Skin epidermis (tissue), 12 donors: ENCODE data around the gene CACUL1.

Experiments used
- H3K27ac ChIP-seq, 21 experiments: fragments of 200-600 bp; sonication (generic) in 11 of 21; one replicate each; pipeline ENCODE4 v1.5.0; 2020; ENCODE audit warnings: mild to moderate bottlenecking in 3 of 21, inconsistent platforms in 2 of 21, moderate library complexity in 2 of 21
- H3K4me3 ChIP-seq, 7 experiments: fragments of 200-600 bp; sonication (generic) in 2 of 7; one replicate each; pipeline ENCODE4 v1.5.0; 2020; ENCODE audit warnings: inconsistent platforms in 2 of 7, mild to moderate bottlenecking in 2 of 7, moderate library complexity in 1 of 7

Gene CACUL1

DNA sequence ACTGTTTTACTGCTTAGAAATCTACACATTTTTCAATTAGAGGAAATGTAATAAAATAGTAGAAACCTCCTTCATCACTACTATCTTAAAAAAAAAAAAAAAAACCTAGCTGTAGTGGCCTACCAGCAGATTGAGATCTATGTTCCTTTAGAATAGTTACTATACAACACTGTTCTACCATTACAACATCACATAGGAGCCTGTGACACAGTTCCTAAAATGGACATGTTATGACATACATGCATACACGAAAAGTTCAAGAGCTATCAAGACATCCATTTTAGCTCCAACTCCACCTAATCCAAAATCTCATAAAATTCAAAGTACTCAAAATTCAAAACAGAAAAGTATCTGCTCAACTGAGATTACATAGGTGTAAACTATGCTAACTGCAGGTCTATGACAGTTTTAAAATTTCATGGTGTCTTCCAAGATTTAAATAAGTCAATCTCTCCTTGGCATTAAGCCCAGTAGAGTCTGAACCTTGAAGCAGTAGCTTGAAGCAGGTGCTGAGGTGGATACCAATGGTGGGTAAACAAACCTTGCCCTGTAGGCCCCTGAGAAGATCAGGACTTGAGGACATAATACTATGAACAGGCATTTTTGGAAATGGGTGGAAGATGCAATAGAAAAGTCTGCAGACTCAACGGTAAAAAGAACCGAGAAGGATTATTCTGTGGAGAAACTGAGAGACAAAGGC, 17.0 kb downstream of the CACUL1 start:
- Histone ChIP-seq H3K4me3 (no peak overlapping the region), H3K27ac (no peak overlapping the region)

DNA sequence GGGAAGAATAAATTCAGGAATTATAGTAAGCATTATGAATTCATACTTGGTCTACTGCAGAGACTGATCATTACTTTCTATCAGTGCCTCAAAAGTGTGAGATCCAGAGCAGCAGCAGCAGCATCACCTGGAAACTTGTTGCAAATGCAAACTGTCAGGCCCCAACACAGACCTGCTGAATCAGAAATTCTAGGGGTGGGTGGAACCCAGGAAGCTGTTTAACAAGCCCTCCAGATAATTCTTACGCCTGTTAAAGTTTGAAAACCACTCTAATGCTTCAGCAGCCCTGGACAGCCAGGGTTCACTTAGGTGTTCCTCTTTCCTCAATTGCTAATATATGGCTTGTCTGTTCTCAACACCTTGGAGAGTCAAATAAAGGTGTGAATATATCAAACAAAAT, 19.5 kb downstream of the CACUL1 start:
- Histone ChIP-seq H3K4me3 (no peak overlapping the region), H3K27ac (no peak overlapping the region)

DNA sequence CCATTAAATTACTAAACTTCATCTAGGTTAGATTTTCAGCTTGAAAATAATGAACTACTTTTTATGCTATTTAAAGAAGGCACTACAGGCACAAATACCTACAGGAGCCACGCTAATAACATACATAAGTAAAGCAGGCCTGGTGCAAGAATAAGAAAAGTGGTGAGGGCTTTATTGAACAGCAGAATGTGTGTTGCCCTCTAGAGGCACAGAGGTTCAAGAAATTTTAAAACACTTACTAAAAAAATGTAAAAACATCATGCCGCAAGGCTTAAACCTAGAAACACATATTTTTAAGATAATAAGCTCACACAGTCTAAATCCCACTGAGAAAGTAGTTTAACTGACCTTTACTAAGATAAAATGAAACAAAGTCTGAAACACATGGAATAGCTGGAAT, 20.3 kb downstream of the CACUL1 start:
- Histone ChIP-seq H3K27ac (no peak overlapping the region), H3K4me3 (no peak overlapping the region)

DNA sequence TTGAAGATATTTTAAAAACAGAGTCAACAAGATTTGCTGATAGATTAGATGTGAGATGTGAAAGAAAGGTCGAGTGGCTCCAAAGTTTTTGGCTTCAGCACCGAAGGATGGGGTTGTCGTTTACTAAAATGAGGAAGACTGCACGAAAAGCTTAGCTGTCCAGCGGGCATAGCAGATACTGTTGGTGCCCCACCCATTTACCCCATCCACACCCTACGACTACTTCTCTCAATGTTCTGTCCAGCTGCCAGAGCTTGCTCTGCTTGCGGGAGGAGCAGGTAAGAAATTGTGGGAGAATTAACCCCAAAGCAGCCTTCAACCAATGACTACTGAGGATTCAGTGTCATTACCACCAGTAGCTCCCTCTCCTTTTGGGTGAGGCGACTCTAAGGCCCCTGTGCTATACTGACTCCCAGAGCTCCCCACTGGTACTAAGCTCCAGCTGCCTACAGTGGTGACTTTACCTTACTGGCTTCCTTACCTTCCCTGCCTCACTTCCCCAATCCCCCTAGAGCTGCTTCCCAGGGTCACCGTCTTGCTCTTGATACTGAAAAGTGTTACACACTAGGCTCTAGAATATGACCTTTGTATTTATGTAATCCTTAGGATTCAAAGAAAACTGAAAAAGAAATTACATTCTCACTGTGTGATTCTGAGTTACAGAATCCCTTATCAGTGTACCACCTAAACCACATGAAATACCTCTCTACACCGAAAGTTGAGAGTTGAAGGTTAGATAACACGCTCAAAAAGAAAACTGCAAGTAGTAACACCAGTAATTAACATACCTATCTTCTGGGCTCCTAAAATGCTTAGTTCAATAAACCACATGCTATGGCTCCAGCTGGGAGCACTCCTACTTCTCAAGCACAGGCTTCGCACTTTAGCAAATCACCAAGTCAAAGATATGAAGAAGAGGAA, 22.3 kb downstream of the CACUL1 start:
- H3K4me3 ChIP-seq = no peak overlapping the region
- peak overlapping the region in 1 of 21 experiments; percentile 4 for H3K27ac ChIP-seq

DNA sequence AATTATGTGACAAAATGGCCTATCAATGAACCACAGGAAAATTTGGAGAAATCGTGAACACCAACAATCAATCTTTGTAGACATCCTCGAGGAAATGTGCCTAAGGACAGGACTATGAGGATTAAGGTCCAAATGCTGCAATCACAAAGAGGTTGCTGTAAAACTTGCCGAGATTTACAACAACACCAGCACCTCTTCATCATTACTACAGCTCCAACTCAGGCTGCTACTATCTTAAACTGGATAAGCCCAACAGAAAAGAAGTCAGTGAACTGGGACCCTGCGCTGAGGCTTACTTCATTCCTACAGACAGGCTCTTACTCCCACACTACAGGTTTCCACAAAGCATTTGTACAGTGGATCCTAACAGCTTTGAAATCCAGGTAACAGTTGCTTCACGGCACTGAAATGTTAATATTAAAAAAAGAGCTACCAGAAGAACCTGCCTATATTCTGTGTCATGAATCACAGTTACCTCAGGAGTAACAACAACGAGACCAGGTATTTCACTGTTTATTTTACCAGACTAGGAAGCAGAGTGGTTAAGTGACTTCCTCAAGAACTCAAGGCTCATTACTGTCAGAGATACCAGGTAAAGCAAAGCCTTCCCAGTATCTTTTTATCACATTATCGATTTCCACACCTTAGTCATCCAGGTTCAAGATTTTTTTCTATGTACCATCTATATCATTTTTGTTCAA, 23.9 kb downstream of the CACUL1 start:
- no peak overlapping the region for H3K4me3 ChIP-seq
- H3K27ac ChIP-seq = peak overlapping the region in 13 of 21 experiments; percentile 1 to 70 (median 37)

DNA sequence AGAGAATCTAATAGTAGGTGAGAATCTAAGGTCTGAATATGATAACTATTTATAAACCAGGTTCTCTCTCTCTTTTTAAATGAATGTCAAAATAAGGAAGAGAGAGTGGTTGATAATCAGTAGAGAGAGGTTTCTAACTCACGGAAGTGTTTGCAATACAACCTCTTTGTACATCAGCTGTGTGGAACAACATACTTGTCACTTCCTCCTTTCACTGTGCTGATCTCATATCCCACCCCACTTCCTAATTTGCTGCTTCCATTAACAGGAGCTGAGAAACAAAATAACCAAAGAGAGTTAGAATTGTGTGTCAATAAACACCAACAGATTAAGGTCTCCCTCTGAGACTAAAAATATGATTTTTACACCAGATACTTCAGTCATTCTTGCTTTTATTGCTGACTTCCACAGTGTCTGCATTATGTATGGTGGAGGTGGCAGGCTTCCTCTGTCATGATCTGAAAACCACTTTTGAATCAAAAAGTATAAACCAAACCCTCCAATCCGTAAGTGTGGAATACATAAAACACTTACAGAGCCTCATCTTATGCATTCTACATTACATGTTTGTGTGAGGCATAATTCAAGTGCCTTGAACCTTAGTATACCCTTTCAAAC, 25.0 kb downstream of the CACUL1 start:
- H3K27ac ChIP-seq = peak overlapping the region in 17 of 21 experiments; percentile 3 to 70 (median 47)
- H3K4me3 ChIP-seq = no peak overlapping the region

DNA sequence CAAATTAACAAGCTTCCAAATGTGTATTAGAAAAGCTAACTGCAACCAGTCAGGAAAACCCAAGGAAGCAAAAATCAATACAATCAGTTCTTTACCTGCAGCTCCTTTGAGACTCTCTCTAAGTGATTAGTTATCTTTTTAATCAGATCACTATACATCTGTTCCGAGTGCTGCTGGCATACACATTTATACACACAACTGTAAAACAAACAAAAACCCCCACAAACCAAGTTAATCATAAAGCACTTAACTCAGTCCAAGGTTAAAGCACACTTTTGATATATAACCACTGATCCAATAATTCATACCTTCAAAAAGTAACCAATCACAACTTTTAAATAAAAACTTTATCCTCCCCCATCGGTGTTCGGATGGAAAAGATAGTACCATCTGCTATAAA, 25.6 kb downstream of the CACUL1 start:
- Histone ChIP-seq H3K4me3 (no peak overlapping the region), H3K27ac (peak overlapping the region in 7 of 21 experiments; percentile 3 to 70 (median 44))

DNA sequence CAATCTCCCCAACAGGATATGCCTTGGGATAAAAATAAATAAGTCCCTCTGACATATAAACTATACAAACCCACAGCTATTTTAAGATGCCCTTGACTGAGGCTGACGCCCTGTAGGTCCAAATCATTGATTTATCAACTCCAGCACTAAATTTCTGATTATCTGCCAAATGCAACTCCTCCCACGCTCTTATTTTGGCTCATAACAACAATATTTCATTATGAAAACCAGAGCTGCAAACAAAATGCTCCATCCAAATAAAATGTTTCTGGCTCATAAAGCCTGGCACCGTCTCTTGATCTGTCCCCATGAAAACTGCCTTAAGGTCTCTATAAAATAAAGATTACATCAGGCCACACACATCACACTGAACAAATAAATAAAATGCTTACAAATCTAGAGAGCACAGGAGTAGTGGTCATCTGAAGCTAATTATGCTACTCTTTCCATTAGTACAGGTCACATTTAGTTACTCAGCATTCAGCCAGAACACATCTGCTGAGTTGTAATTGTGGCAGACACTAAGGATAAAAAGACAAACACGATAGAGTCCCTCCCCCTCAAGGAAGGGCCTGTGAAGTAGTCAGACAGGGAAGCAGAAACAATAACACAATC, 28.8 kb downstream of the CACUL1 start:
- peak overlapping the region in 1 of 21 experiments; percentile 15 for H3K27ac ChIP-seq
- H3K4me3 ChIP-seq = no peak overlapping the region

DNA sequence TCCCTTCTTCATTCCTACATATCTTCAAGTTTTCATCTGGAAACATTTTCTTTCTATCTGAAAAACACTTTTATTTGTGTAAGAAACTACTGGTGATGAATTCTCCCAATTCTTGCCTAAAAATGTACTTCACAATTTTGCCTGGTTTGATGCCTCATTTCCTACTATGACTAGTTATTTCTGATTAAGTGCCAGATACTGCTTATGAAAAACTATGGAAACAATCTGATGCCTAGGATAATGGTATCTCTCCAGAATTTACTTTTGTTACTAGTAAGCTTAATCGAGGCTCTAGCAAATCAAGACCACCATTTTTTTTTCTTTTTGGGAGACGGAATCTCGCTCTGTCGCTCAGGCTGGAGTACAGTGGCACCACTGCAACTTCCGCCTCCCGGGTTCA, 31.3 kb downstream of the CACUL1 start:
- H3K27ac ChIP-seq = no peak overlapping the region
- no peak overlapping the region for H3K4me3 ChIP-seq

DNA sequence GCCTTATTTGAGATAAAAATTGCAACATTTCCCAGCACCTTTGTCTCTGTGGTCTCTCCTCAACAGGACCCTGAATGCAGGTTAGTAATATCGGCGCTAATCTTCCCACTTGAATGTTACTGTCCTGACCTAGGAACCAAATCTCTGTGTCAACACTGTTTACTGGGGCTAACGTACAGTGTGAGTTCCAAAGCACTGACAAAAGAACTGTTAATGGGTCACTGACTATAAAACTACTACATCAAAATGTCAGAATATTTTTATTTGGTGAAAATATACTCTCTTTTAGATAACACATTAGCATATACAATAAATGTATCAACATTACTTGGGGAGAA, 33.3 kb downstream of the CACUL1 start:
- no peak overlapping the region for H3K4me3 ChIP-seq
- no peak overlapping the region for H3K27ac ChIP-seq

DNA sequence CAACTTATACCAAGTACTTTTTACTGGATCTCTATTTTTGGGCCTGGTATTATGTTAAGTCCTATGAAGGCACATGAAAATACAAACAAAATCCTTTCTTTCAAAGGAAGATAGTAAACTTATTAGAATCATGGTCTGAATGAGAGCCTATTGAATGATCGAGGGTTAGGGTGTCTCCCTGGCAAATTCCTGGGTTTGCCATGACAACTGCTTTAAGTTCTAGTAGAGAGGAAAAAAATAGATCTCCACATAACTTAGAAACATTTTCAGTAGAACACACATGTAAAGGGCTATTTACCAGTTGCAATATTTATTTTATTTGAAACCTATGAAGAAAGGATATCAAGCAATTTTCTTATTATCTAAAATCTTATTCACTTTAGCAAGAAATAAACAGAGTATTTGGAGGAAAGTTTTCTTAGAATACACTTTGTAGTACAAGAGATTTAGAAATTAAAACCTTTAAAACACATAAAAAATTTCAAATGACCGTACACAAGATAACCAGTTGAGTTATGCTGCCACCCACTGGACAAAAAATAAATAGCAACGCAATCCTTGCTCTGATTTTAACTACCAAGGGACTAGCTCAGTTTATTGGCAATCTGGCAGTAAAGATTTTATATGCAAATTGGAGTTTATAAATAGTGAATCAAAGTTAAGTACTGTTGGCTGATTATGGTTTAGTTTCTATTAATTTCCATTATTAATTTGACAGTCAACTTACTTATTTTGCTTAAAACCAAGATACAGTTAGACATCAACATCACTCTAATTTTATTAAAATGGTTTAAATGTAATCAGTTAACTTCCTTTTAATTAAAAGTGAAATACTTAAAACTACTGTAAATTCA, 33.9 kb downstream of the CACUL1 start:
- H3K27ac ChIP-seq = no peak overlapping the region
- H3K4me3 ChIP-seq = no peak overlapping the region

DNA sequence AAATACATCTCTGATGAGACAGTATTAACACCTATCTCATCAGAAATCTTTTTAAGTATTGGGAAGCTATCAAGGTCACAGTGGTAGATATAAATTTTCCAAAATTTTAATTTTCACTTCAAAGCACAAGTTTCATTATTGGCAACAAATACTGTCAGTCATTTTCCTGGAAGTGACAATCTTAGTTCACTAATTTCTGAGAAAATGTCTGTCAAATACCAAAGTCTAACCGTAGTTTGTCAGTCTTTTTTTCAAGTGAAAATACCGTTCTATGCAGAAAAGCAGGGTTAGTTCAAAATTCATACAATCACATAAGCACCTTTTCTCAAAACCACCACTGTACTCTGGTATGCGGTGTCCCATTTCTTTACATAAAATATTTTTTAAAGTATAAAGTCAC, 40.4 kb downstream of the CACUL1 start:
- Histone ChIP-seq H3K4me3 (no peak overlapping the region), H3K27ac (no peak overlapping the region)

DNA sequence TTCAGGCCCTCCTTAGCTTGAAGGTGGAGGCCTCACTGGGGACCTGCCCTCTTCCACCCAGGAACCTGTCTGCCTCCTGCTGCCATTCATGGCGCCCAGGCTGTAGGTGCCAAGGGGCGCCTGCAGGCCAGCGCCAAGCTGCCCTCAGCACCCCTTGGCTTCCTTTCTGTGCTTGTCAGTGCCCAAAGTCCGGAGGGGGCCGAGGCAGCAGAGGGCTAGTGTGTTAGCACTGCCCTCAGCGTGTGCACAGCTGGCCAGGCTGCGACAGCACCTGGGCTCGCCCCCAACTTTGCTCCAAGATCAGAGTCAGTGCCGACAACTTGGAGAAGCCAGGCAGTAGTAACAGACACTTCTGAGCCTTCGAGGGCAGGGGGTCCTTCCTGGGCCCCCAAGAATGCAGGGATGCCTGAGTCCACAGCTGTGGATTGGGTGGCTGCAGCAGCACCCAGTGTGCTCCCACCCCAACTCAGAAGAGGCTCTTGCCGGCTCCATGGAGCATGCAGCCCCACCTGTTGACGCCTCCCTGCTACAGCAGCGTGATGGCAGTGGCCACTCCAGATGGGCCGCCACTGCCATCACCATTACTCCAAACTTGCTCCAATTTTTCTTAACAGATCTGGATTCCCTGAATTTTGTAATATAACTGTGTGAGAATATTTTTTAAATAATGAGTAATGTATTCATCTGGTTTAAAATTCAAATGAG, 41.7 kb downstream of the CACUL1 start:
- Histone ChIP-seq H3K4me3 (no peak overlapping the region), H3K27ac (no peak overlapping the region)

DNA sequence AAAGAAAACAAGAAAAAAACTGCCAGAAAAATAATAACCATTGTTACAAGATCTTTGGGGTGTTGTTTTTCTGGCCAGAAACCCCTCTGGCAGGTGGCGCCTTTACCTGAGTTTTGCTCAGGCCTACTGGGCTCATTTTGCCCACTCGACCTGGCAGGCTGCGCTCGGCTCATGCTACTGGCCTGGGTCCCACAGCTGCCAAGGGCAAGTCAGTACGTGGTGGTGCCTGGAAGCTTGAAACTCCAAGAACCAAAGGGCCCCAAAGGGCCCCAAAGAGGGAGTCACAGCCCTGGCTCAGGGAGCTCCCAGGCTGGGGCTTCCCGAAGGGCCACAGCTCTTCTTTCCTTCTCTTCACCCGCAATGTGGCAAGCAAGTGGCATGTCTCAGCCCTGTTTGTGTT, 42.7 kb downstream of the CACUL1 start:
- Histone ChIP-seq H3K27ac (no peak overlapping the region), H3K4me3 (no peak overlapping the region)

DNA sequence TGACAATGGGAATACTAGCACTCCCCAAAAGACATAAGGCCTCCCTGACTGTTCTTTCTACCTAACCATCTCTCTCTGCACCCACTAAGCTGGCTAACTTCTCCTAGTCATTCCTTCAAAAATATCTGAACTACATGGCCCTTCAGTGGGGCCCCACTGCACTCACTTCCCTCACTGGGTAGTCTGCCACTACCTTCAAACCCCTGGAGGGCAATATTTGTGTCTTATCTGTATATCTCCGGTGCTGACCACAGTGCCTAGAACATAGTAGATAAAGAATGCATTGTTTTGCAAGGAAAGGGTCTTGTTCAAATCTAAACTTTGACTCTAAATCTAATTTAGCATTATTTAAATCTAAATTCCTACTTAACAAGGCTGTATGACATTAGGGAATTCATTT, 44.3 kb downstream of the CACUL1 start:
- H3K4me3 ChIP-seq = no peak overlapping the region
- H3K27ac ChIP-seq = no peak overlapping the region

DNA sequence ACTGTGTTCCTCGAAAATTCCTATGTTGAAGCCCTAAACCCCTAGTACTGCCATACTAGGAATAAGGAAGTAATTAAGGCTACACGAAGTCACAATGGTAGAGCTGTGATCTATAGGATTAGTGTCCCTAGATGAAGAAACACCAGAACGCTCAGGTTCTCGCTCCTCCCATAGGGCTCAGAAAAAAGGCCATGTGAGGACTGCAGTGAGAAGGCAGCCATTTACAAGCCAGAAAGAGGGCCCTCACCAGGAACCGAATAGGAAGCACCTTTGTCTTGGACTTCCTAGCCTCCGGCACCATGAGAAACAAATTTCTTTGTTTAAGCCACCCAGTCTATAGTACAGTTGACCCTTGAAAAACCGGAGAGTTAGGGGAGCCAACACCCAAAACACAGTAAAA, 46.2 kb downstream of the CACUL1 start:
- no peak overlapping the region for H3K4me3 ChIP-seq
- no peak overlapping the region for H3K27ac ChIP-seq

DNA sequence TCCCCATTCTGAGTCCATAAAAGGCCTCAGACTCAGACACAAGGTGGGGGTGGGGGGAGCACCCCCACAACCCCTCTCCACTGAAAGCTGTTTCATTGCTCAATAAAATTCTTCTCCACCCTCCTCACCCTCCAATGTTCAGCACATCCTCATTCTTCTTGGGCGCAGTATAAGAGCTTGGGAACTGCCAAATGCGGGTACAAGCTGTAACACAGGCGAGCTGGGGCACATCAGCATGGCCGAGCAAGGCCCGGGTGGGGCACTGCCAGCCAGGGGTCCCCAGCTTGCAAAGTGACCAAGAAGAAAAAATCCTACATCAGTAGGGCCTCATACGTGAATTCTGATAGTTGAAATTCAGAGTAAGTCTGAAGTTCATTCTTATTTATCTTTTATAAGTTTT, 50.1 kb downstream of the CACUL1 start:
- Histone ChIP-seq H3K4me3 (no peak overlapping the region), H3K27ac (no peak overlapping the region)
